ENCODE results near the gene SLC41A3. TPM values are rescaled to one million over a fixed set of nuclear protein-coding genes. Genes with fewer than 3 reads are reported as not detected.

Gene SLC41A3
- total RNA-seq, 3 donors from 2014 or later, result 23.0 to 33.9 (median 31.2) TPM

DNA sequence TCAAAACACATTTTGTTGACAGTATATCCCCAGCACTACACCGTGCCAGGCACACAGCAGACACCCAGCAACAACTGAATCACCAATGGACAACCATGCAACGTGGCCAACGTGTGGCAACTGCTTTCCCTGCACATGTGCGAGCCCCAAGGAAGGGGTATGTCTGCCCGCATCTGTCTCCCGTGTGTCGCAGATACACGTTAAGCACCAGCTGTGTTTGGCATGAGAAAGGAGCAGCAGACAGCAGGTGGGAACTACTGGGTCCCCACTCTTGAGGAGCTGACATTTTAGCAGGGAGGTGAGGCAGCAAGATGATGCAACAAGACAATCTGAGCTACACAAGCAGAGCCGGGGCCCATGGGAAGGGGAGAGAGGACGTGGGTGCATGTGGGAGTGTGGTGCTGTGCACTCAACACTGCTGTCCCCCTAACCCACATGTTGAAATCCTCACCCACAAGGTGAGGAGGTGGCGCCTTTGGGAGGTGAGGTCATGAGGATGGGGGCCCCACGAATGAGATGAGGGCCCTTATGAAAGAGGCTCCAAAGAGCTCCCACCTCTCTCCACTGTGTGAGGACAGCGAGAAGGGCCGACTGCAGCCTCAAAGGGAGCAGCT is 58.7 kb downstream of the SLC41A3 start:
- ATAC-seq, result no peak
- Histone ChIP-seq H3K4me3 (no peak overlapping the region), H3K9me3 (peaks cover 11% of the 10 kb centered on the region), H3K4me1 (ENCODE audit: low read depth) (no peaks in the 10 kb centered on the region), H3K36me3 (ENCODE audit: low read depth) (no peaks in the 10 kb centered on the region)
- DNase-seq, result no peak
- intact Hi-C loops (cut with DNase I, micrococcal nuclease), result no loop called here
- no peak for TF ChIP-seq CTCF (IDR thresholded peaks at IDR 0.05)

DNA sequence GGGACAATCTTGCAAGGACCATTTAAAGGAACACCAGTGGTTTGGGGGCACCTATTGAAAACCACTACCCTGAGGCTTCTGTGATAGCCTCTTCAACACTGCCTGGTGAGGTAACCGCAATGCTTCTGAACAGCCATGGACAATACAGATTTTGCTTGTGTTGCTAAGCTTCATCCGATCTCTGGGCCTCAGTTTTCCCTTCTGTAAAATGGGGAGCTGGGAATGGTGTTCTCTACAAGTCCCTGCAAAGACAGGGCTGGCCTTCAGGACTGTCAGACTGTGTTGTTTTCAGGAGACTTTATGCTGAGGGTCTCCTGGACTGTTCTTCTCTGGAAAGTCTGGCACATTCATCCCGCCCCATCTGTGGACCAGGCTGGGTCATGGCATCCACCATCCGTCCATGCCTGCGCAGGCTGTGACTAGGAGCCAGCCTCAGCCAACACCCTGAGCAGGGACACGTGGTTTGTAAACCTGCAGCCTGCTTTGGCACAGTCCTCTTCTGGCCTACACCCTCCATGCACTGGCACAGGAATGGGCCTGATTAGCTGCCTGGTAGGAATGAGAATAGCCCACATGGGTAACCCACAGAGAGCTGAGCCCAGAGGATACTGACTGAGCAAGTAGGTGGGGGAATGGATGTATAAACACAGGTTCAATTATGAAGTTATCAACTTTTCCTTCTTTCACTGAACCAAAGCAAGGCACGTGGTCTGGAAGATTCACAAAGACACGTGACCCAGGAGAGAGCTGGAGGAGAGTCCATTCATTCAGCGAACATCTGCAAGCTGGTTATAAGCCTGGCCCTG is 59.7 kb downstream of the SLC41A3 start:
- ATAC-seq (no peak), DNase-seq (no peak)
- H3K4me1 ChIP-seq (ENCODE audit: low read depth), result no peaks in the 10 kb centered on the region
- H3K36me3 ChIP-seq (ENCODE audit: low read depth), result no peaks in the 10 kb centered on the region
- peaks cover 11% of the 10 kb centered on the region for H3K9me3 ChIP-seq
- no peak overlapping the region for H3K4me3 ChIP-seq
- intact Hi-C loops (cut with DNase I, micrococcal nuclease), result no loop called here
- no peak for TF ChIP-seq CTCF (IDR thresholded peaks at IDR 0.05)

- ATAC-seq (no peak), DNase-seq (no peak)
- Histone ChIP-seq H3K36me3 (ENCODE audit: low read depth) (no peaks in the 10 kb centered on the region), H3K4me3 (no peak overlapping the region), H3K9me3 (peaks cover 9% of the 10 kb centered on the region), H3K4me1 (ENCODE audit: low read depth) (no peaks in the 10 kb centered on the region)
- no peak for TF ChIP-seq CTCF (IDR thresholded peaks at IDR 0.05)
- intact Hi-C loops (cut with DNase I, micrococcal nuclease), result no loop called here
Measured at GRCh38 chr3:126023390-126023789, 60.5 kb downstream of the SLC41A3 start.

- no peaks in the 10 kb centered on the region for H3K4me1 ChIP-seq (ENCODE audit: low read depth)
- no peaks in the 10 kb centered on the region for H3K36me3 ChIP-seq (ENCODE audit: low read depth)
- no peak for ATAC-seq
- H3K4me3 ChIP-seq, result no peak overlapping the region
- no peak for TF ChIP-seq CTCF (IDR thresholded peaks at IDR 0.05)
- intact Hi-C loops (cut with DNase I, micrococcal nuclease), result no loop called here
- no peak for DNase-seq
- H3K9me3 ChIP-seq, result peaks cover 3% of the 10 kb centered on the region
Measured at GRCh38 chr3:126022741-126023359, 61.1 kb downstream of the SLC41A3 start.

DNA sequence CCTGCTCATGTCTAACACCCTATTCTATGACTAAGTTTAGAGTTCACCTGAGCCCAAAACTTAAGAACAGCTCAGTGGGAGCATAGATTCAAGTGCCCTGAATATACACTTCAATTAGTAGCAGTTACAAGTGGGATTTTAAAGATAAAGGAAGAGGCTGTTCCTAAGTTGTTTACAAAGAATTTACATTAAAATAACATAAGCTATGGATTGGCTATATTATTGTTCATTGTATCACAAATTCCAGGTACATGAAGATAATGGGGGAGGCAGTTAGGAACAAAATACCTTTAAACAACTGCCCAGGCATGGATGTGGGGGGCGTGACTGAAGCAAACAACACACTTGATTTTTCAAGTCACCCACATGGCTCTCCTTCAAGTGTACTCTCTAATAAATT is 62.2 kb downstream of the SLC41A3 start:
- Histone ChIP-seq H3K9me3 (no peaks in the 10 kb centered on the region), H3K4me3 (no peak overlapping the region), H3K36me3 (ENCODE audit: low read depth) (no peaks in the 10 kb centered on the region), H3K4me1 (ENCODE audit: low read depth) (no peaks in the 10 kb centered on the region)
- no peak for DNase-seq
- intact Hi-C loops (cut with DNase I, micrococcal nuclease), result no loop called here
- no peak for TF ChIP-seq CTCF (IDR thresholded peaks at IDR 0.05)
- ATAC-seq, result no peak

Measured in mucosa of descending colon (tissue), 3 donors.